Lung (tissue), 12 donors: ENCODE results near the gene ZNF839. TPM values are rescaled to one million over a fixed set of nuclear protein-coding genes. Genes with fewer than 3 reads are reported as not detected.

ENCODE experiments used
- ATAC-seq: fragments of 200-7000 bp; cut with Tn5 transposase; one replicate; pipeline ENCODE4 v1.9.1; 2020; ENCODE audit warnings: moderate number of reproducible peaks; ENCODE audit not compliant: insufficient read depth, low FRiP score
- DNase-seq, 3 donors: peaks; one replicate each; pipeline ENCODE4 v3.0.0-alpha.2; 2013 to 2017
- H3K27ac ChIP-seq, 2 donors: one replicate each; pipeline ENCODE4 v1.5.1; 2013; ENCODE audit warnings: mild to moderate bottlenecking in 2 of 2, moderate library complexity in 2 of 2, control low read depth in 1 of 2, inconsistent platforms in 1 of 2, low read depth in 1 of 2, low read length in 1 of 2
- H3K27me3 ChIP-seq, 3 donors: one replicate each; pipeline ENCODE4 v1.5.1; 2013; ENCODE audit warnings: low read length in 2 of 3; ENCODE audit not compliant: control insufficient read depth in 3 of 3, insufficient read depth in 3 of 3
- H3K36me3 ChIP-seq, 4 donors: one replicate each; pipeline ENCODE4 v1.5.1; 2013; ENCODE audit warnings: low read length in 4 of 4, mild to moderate bottlenecking in 1 of 4, moderate library complexity in 1 of 4; ENCODE audit not compliant: control insufficient read depth in 4 of 4, insufficient read depth in 4 of 4
- H3K4me1 ChIP-seq, 5 donors: one replicate each; pipeline ENCODE4 v1.5.1; 2013; ENCODE audit warnings: low read length in 5 of 5, mild to moderate bottlenecking in 2 of 5, moderate library complexity in 1 of 5; ENCODE audit not compliant: control insufficient read depth in 5 of 5, insufficient read depth in 5 of 5
- H3K4me3 ChIP-seq: one replicate; pipeline ENCODE4 v1.5.1; 2013; ENCODE audit warnings: mild to moderate bottlenecking, control low read depth, moderate library complexity
- H3K9ac ChIP-seq, 2 donors: one replicate each; pipeline ENCODE4 v1.5.1; 2013; ENCODE audit warnings: low read length in 2 of 2, control low read depth in 1 of 2; ENCODE audit not compliant: insufficient read depth in 1 of 2
- H3K9me3 ChIP-seq, 4 donors: one replicate each; pipeline ENCODE4 v1.5.1; 2013; ENCODE audit warnings: low read length in 3 of 4, mild to moderate bottlenecking in 1 of 4, moderate library complexity in 1 of 4; ENCODE audit not compliant: control insufficient read depth in 4 of 4, insufficient read depth in 3 of 4
- WGBS, 2 donors: extraction: QIAGEN DNeasy Blood & Tissue Kit; methylation state at CpG; one replicate each; pipeline ENCODE4 v1.1.7; 2013; 5-methylcytosine and 5-hydroxymethylcytosine counted together
- polyA plus RNA-seq, 2 donors: library from polyadenylated mRNA; stranded (reverse); fragments of 200-250 nt; gene quantifications; one replicate each; pipeline ENCODE4 v1.2.1, GENCODE V29; 2013
- total RNA-seq, 2 donors: library from RNA; depleted of rRNA in 1 of 2; stranded (reverse); fragments of >200 nt in 1 of 2; gene quantifications; one replicate each; pipeline ENCODE4 v1.2.1, GENCODE V29; 2014 to 2021
- TF ChIP-seq, protein P1 (sequence below): IDR thresholded peaks from 2 replicates; pipeline ENCODE4 v1.5.1; 2012; ENCODE audit warnings: mild to moderate bottlenecking; ENCODE audit errors: control extremely low read depth, extremely low read depth
- donor health status: control.
- donor health status: control.
- donor health status: Bipolar disorder and iron deficiency.
- donor health status: healthy.
- donor health status: DM: yes; HTN: yes; CAD: no.

ZNF839 gene
- total and polyA plus RNA-seq, 4 donors: 6.1 to 14.2 (median 10.3) TPM

DNA sequence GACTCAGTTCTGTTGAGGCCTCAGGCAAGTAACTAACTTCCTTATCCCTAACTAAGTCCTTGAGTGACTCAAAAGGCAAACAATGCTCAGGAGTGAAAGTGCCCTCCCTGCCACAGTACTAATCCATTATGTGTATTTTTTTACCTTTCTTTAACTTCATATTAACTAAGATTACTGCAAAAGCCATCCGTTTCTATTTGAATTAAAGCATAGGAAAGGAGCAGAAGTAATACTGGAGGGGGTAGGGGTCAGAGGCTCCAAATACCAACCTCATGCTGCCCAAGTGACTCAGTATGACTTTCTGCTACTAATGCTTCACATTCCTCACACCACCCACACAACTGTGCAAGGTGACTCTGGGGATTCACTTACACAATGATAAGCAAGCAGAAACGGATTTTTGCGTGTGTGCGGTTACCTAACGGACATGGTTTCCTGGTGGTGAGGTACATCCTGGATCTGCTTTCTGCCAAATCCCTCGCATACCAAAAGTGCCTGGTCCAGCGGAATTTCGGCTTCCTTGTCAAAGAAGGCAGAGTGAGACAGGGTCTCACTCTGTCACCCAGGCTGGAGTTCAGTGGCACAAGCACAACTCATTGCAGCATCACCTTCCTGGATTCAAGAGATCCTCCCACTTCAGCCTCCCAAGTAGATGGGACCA, 39.7 kb upstream of the ZNF839 start:
- Histone ChIP-seq H3K27me3 (no peaks in the 10 kb centered on the region), H3K9ac (no peak overlapping the region), H3K9me3 (no peaks in the 10 kb centered on the region), H3K4me1 (peaks cover 0 to 6% (median 0%) of the 10 kb centered on the region in 5 donors), H3K4me3 (no peak overlapping the region), H3K36me3 (peaks cover 0 to 26% (median 5%) of the 10 kb centered on the region in 4 donors), H3K27ac (peak overlapping the region in 1 of 2 donors; percentile 7)
- TF ChIP-seq, protein P1, sequence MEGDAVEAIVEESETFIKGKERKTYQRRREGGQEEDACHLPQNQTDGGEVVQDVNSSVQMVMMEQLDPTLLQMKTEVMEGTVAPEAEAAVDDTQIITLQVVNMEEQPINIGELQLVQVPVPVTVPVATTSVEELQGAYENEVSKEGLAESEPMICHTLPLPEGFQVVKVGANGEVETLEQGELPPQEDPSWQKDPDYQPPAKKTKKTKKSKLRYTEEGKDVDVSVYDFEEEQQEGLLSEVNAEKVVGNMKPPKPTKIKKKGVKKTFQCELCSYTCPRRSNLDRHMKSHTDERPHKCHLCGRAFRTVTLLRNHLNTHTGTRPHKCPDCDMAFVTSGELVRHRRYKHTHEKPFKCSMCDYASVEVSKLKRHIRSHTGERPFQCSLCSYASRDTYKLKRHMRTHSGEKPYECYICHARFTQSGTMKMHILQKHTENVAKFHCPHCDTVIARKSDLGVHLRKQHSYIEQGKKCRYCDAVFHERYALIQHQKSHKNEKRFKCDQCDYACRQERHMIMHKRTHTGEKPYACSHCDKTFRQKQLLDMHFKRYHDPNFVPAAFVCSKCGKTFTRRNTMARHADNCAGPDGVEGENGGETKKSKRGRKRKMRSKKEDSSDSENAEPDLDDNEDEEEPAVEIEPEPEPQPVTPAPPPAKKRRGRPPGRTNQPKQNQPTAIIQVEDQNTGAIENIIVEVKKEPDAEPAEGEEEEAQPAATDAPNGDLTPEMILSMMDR: no peak
- ATAC-seq: peak; percentile 71
- WGBS, 2 donors: 47 to 51% methylated on average over 8 of the region's 8 CpGs
- peak in 1 of 3 donors; percentile 12 for DNase-seq

DNA sequence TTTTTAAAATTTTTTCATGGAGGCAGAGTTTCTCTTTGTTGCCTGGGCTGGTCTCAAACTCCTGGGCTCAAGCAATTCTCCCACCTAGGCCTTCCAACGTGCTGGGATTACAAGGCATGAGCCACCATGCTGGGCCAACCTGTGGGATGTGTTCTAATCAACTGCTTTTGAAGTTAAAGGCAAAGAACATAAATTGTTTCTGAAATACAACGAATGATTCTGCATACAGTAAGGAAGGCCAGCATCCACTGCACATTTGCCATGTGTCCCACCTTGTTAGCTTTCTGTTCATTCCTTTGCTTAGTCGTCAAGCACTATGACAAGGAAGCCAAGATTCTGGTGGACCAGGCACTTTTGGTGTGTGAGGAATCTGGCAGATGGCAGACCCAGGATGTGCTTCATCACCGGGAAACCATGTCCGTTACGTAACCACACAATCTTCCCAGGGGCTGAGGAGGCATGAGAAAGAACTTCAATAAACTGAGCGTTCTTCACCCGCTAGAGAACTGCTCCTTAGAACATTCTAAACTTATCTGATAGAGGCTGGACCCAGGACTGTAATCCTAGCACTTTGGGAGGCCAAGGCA, 39.1 kb upstream of the ZNF839 start:
- H3K27ac ChIP-seq: no peak overlapping the region
- peaks cover 0 to 6% (median 0%) of the 10 kb centered on the region in 5 donors for H3K4me1 ChIP-seq
- no peak overlapping the region for H3K9ac ChIP-seq
- no peaks in the 10 kb centered on the region for H3K27me3 ChIP-seq
- DNase-seq (no peak), ATAC-seq (no peak)
- H3K9me3 ChIP-seq: no peaks in the 10 kb centered on the region
- peaks cover 0 to 26% (median 5%) of the 10 kb centered on the region in 4 donors for H3K36me3 ChIP-seq
- no peak overlapping the region for H3K4me3 ChIP-seq
- TF ChIP-seq, protein P1: no peak
- WGBS, 2 donors: 74 to 90% methylated on average over 8 of the region's 8 CpGs

DNA sequence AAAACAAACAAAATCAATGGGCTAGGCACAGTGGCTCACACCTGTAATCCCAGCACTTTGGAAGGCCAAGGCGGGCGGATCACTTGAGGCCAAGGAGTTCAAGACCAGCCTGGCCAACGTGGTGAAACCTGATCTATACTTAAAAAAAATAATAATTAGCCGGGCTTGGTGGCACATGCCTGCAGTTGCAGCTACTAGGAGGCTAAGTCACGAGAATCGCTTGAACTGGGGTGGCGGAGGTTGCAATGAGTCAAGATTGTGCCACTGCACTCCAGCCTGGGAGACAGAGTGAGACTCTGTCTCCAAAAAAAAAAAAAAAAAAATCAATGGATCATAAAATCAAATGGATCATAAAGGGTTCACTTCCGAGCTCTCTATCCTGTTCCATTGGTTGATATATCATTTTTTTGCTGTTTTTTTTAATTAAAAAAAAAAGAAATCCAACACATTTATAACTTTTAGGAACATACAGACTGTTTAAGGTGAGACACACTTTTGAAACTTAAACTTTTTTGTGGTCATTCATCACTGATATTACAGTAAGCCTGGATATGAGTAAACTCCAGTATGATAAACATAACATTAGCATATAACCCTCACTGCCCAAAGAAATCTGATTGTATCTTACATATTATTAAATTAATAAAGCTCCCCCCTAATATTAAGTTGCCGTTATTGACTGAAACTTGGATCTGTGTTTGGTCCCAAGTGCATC, 36.6 kb upstream of the ZNF839 start:
- Histone ChIP-seq H3K4me3 (no peak overlapping the region), H3K36me3 (peaks cover 0 to 26% (median 5%) of the 10 kb centered on the region in 4 donors), H3K27me3 (no peaks in the 10 kb centered on the region), H3K9me3 (no peaks in the 10 kb centered on the region), H3K4me1 (peaks cover 0 to 6% (median 0%) of the 10 kb centered on the region in 5 donors), H3K27ac (no peak overlapping the region), H3K9ac (no peak overlapping the region)
- ATAC-seq (no peak), DNase-seq (no peak)
- TF ChIP-seq, protein P1: no peak
- 87 to 89% methylated on average over 9 of the region's 9 CpGs for WGBS, 2 donors
